Endothelial cell of umbilical vein (primary cell): ENCODE measurements around the gene RAB31. TPM values are rescaled to one million over a fixed set of nuclear protein-coding genes. Genes with fewer than 3 reads are reported as not detected.

ENCODE experiments used
- BruUV-seq: library from RNA; stranded (reverse); fragments of 400-500 nt; replicated peaks from 2 replicates; lab custom pipeline; 2021; lab: Mats Ljungman, UMichigan
- CTCF ChIA-PET: fragments of 300-600, 350-600 bp; sonication (Branson Sonifier 250); formaldehyde crosslinking; loops from one replicate; lab custom pipeline; 2021; ENCODE audit warnings: antibody characterized with exemption, inconsistent platforms; lab: Charles Lee
- POLR2A ChIA-PET: fragments of 300-600, 350-600 bp; sonication (Branson Sonifier 250); formaldehyde crosslinking; loops from one replicate; lab custom pipeline; 2021; ENCODE audit warnings: antibody characterized with exemption, inconsistent platforms; lab: Charles Lee
- DNase-seq: peaks from one replicate; pipeline ENCODE4 v3.0.0-alpha.2; 2011; ENCODE audit warnings: low read depth, low spot score
- FAIRE-seq: peaks from 2 replicates; lab custom pipeline; 2011; peaks lifted over from hg19 to GRCh38; lab: Jason Lieb, UNC
- H2AFZ ChIP-seq: 2 replicates; pipeline ENCODE4 v1.6.0; 2012; ENCODE audit warnings: low read depth, low read length, control low read depth, inconsistent platforms
- H3K27ac ChIP-seq: 2 replicates; pipeline ENCODE4 v1.5.1; 2011; ENCODE audit warnings: low read depth, mild to moderate bottlenecking, control low read depth, low read length, moderate library complexity; ENCODE audit not compliant: insufficient read depth
- H3K27me3 ChIP-seq, 2 experiments: 2 replicates each; pipeline versions ENCODE4 v1.6.0 to v1.6.1; 2011; ENCODE audit warnings: low read length in 2 of 2, mixed read lengths in 1 of 2; ENCODE audit not compliant: control insufficient read depth in 2 of 2, insufficient read depth in 2 of 2
- H3K36me3 ChIP-seq, 2 experiments: 2 replicates in 1 of 2; 3 replicates in 1 of 2; pipeline ENCODE4 v1.5.1; 2011; ENCODE audit warnings: low read length in 2 of 2, mild to moderate bottlenecking in 1 of 2, moderate library complexity in 1 of 2; ENCODE audit not compliant: control insufficient read depth in 2 of 2, insufficient read depth in 2 of 2; ENCODE audit errors: extremely low read depth in 1 of 2
- H3K4me1 ChIP-seq: 3 replicates; pipeline ENCODE4 v1.5.1; 2011; ENCODE audit warnings: mild to moderate bottlenecking, low read length; ENCODE audit not compliant: control insufficient read depth, insufficient read depth; ENCODE audit errors: extremely low read depth
- H3K4me2 ChIP-seq: 2 replicates; pipeline ENCODE4 v1.6.1; 2011; ENCODE audit warnings: low read length, control low read depth, mixed read lengths; ENCODE audit not compliant: insufficient read depth
- H3K4me3 ChIP-seq, 3 experiments: fragments of 200-600 bp in 1 of 3; sonication (generic), shearing (Covaris generic) in 1 of 3; replicated peaks in 1 of 3; 2 replicates each; pipeline ENCODE4 v1.5.1; 2011 to 2016; ENCODE audit warnings: control low read depth in 3 of 3, low read length in 3 of 3, mild to moderate bottlenecking in 2 of 3, inconsistent platforms in 1 of 3, low read depth in 1 of 3, moderate library complexity in 1 of 3; ENCODE audit not compliant: insufficient read depth in 1 of 3
- H3K79me2 ChIP-seq: 2 replicates; pipeline ENCODE4 v1.6.0; 2012; ENCODE audit warnings: low read length, inconsistent platforms; ENCODE audit not compliant: control insufficient read depth, insufficient read depth
- H3K9ac ChIP-seq: replicated peaks from 2 replicates; pipeline ENCODE3; 2011; ENCODE audit warnings: low read length, control low read depth; ENCODE audit not compliant: insufficient read depth; ENCODE audit errors: extremely low read depth
- H3K9me1 ChIP-seq: replicated peaks from 3 replicates; pipeline ENCODE4 v1.6.0; 2011; ENCODE audit warnings: mild to moderate bottlenecking, low read length; ENCODE audit not compliant: control insufficient read depth, insufficient read depth; ENCODE audit errors: extremely low read depth
- H3K9me3 ChIP-seq: replicated peaks from 2 replicates; pipeline ENCODE4 v1.5.1; 2012; ENCODE audit warnings: low read length, inconsistent platforms; ENCODE audit not compliant: control insufficient read depth, insufficient read depth
- H4K20me1 ChIP-seq: replicated peaks from 2 replicates; pipeline ENCODE3; 2011; ENCODE audit warnings: mild to moderate bottlenecking, low read length; ENCODE audit not compliant: control insufficient read depth, insufficient read depth; ENCODE audit errors: extremely low read depth
- CTCF ChIP-seq, 2 donors: IDR thresholded peaks; 1 replicate in 1 of 2; 2 replicates in 1 of 2; pipeline ENCODE4 v1.5.1; 2011; ENCODE audit warnings: low read length in 2 of 2, mild to moderate bottlenecking in 2 of 2, moderate library complexity in 2 of 2, control low read depth in 1 of 2, inconsistent platforms in 1 of 2, low read depth in 1 of 2; ENCODE audit not compliant: insufficient read depth in 1 of 2; ENCODE audit errors: extremely low read depth in 1 of 2
- EZH2 ChIP-seq: IDR thresholded peaks from 2 replicates; pipeline ENCODE4 v1.6.1; 2012; ENCODE audit warnings: borderline replicate concordance, low read depth, mild to moderate bottlenecking, moderate library complexity, low read length, inconsistent platforms; ENCODE audit not compliant: severe bottlenecking
- FOS ChIP-seq: IDR thresholded peaks from 2 replicates; pipeline ENCODE4 v1.6.1; 2011; ENCODE audit warnings: mild to moderate bottlenecking, low read length, moderate library complexity, borderline replicate concordance; ENCODE audit not compliant: insufficient read depth
- GATA2 ChIP-seq: IDR thresholded peaks from 2 replicates; pipeline ENCODE4 v1.7.0; 2011; ENCODE audit warnings: low read depth, mild to moderate bottlenecking, moderate library complexity, mixed read lengths, low read length; ENCODE audit not compliant: insufficient read length, insufficient read depth
- JUN ChIP-seq: IDR thresholded peaks from 2 replicates; pipeline ENCODE4 v1.6.1; 2011; ENCODE audit warnings: borderline replicate concordance, low read depth; ENCODE audit not compliant: insufficient read length, insufficient read depth
- MAX ChIP-seq: IDR thresholded peaks from 2 replicates; pipeline ENCODE4 v1.6.1; 2011; ENCODE audit not compliant: insufficient read depth, insufficient read length
- MYC ChIP-seq: IDR thresholded peaks from one replicate; pipeline ENCODE4 v1.6.1; 2011; ENCODE audit warnings: mild to moderate bottlenecking, low read depth, low read length
- POLR2A ChIP-seq: IDR thresholded peaks from 2 replicates; pipeline ENCODE4 v1.6.1; 2012; ENCODE audit warnings: low read depth, mild to moderate bottlenecking, control low read depth, low read length
- POLR2AphosphoS5 ChIP-seq: IDR thresholded peaks from 2 replicates; pipeline ENCODE4 v1.6.1; 2012; ENCODE audit warnings: low read depth, mild to moderate bottlenecking, control low read depth, low read length, moderate library complexity; ENCODE audit not compliant: insufficient read depth
- dilution Hi-C: fragments of 300-500 bp; cut with MboI; formaldehyde crosslinking; loops from one replicate; pipeline ENCODE4 v1.15.0; 2019; ENCODE audit warnings: low sequenced_read_pairs; ENCODE audit not compliant: extremely low pct_ligation_motif_present
- intact Hi-C: fragments of 100-400 bp; cut with micrococcal nuclease; formaldehyde crosslinking; loops from one replicate; pipeline ENCODE4 v1.10.0; 2022
- polyA plus RNA-seq, 4 experiments: library from polyadenylated mRNA; depleted of rRNA in 3 of 4; stranded (reverse) in 3 of 4; unstranded in 1 of 4; fragments of >200 nt; gene quantifications; 2 replicates each; pipeline versions ENCODE4 v1.2.1 to v1.2.3, GENCODE V29; 2011 to 2012; ENCODE audit warnings: missing spikeins in 1 of 4
- total RNA-seq: library from RNA; stranded (reverse); gene quantifications from 2 replicates; pipeline ENCODE4 v1.2.3, GENCODE V29; 2021

RAB31 gene
- total and polyA plus RNA-seq, 2 donors (not counting 3 experiments of a cell fraction or from before 2014, with no cell fraction given) = 30.5 TPM

GRCh38 chr18:9736286-9736835 lies 28.3 kb downstream of the RAB31 start:
- H3K27me3 ChIP-seq = no peaks in the 10 kb centered on the region
- H3K27ac ChIP-seq = no peak overlapping the region
- DNase-seq (no peak), FAIRE-seq (no peak)
- TF ChIP-seq EZH2 = no peak
- no peak for TF ChIP-seq POLR2AphosphoS5
- no peak for TF ChIP-seq MAX
- no peak for TF ChIP-seq CTCF (IDR thresholded peaks at IDR 0.05; ENCODE audit: extremely low read depth in 1 of 2, insufficient read depth in 1 of 2, low read depth in 1 of 2, low read length in 2 of 2)
- TF ChIP-seq GATA2 = no peak
- TF ChIP-seq POLR2A = no peak
- TF ChIP-seq MYC = no peak
- TF ChIP-seq FOS = no peak
- TF ChIP-seq JUN = no peak
- ChIA-PET CTCF (interaction anchor here (1.0 kb wide), 1 partner anchor 124 kb away, joined by 3 read pairs; no protein-coding TSS in a partner anchor), POLR2A (no interaction called here)
- H3K9me1 ChIP-seq = no peaks in the 10 kb centered on the region
- no peaks in the 10 kb centered on the region for H3K9me3 ChIP-seq
- no peak overlapping the region for H2AFZ ChIP-seq
- dilution Hi-C loops (no loop called here), intact Hi-C loops (no loop called here)
- H4K20me1 ChIP-seq = no peaks in the 10 kb centered on the region
- no peak overlapping the region for H3K4me2 ChIP-seq
- no peak overlapping the region for H3K4me3 ChIP-seq
- no peak overlapping the region for H3K9ac ChIP-seq
- H3K36me3 ChIP-seq = peaks cover 0 to 3% of the 10 kb centered on the region in 2 experiments
- BruUV-seq = no TSS peak
- peaks cover 2% of the 10 kb centered on the region for H3K79me2 ChIP-seq
- peaks cover 22% of the 10 kb centered on the region for H3K4me1 ChIP-seq
